ENCODE results near the gene CHST12.

CHST12 gene

DNA sequence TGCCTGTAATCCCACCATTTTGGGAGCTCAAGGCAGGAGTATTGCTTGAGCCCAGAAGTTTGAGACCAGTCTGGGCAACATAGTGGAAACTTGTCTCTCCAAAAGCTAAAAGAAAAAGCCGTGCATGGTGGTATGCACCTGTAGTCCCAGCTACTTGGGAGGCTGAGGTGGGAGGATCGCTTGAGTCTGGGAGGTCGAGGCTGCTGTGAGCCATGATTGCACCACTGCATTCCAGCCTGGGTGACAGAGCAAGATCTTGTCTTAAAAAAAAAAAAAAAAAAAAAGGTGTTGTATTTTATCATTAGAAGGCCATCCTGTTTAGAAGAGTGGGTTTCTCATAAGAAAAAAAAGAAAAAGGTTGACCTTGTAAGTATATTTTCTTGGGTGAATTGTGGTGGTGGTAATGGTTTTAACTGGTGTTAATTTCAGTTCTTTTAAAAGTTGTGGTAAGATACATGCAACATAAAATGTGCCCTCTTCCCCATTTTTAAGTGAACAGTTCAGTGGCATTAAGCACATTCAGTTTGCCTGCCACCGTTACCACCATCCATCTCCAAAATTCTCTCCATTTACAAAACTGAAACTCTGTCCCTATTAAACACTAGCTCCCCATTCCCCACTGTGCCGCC is 38.1 kb downstream of the CHST12 start:
- TF ChIP-seq REST (IDR thresholded peaks at IDR 0.05; ENCODE audit: insufficient read depth in 1 of 2, low read depth in 2 of 2, low read length in 2 of 2) (no peak), SIN3A (IDR thresholded peaks at IDR 0.05; ENCODE audit: borderline replicate concordance, insufficient read depth, low read length) (no peak)

DNA sequence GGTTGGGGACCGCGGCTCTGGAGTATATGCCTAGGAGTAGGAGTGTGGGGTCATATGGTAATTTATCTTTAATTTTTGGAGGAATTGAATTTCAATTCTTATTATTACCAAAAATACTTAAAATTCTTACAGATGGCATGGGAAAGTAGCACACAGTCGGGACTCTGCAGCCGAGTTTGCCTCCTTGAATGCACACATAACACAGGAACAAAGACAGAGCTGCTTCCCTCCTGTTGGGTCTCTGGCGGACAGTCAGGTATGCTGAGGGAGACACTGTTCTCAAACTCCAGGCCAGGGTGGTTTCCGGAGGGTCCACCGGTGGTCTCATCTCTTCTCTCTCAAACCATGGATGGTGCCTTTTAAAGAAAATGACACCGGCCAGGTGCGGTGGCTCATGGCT is 40.1 kb downstream of the CHST12 start:
- no peak for TF ChIP-seq SIN3A (IDR thresholded peaks at IDR 0.05; ENCODE audit: borderline replicate concordance, insufficient read depth, low read length)
- no peak for TF ChIP-seq TAF1 (IDR thresholded peaks at IDR 0.05; ENCODE audit: borderline replicate concordance, insufficient read depth, low read length)
- no peak for TF ChIP-seq FOXP2 (optimal IDR thresholded peaks at IDR 0.05; ENCODE audit: borderline replicate concordance, extremely low read depth, extremely low read length, insufficient read depth)
- TF ChIP-seq REST (IDR thresholded peaks at IDR 0.05; ENCODE audit: insufficient read depth in 1 of 2, low read depth in 2 of 2, low read length in 2 of 2) = no peak
- no peak for TF ChIP-seq POLR2AphosphoS5 (IDR thresholded peaks at IDR 0.05; ENCODE audit: low read depth, low read length)

DNA sequence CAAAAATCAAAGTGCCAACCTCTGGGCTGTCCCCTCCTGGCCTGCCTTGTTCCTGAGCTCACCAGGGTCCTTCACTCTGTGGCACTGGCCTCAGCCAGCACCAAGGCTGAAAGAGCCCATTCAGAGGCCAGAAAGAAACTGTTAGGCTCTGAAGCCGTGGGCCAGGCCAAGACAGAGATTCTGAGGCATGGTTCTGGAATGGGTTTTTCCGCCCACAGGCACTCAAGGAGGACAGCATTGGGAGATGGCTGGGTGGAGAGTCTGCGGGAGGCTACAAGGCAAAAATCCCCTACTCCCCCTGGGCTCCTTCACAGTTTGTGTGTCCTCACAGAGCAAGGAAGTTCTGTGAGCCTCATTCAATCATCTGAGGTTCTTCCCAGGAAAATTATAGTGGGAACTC is 41.1 kb downstream of the CHST12 start:
- no peak for TF ChIP-seq TAF1 (IDR thresholded peaks at IDR 0.05; ENCODE audit: borderline replicate concordance, insufficient read depth, low read length)

DNA sequence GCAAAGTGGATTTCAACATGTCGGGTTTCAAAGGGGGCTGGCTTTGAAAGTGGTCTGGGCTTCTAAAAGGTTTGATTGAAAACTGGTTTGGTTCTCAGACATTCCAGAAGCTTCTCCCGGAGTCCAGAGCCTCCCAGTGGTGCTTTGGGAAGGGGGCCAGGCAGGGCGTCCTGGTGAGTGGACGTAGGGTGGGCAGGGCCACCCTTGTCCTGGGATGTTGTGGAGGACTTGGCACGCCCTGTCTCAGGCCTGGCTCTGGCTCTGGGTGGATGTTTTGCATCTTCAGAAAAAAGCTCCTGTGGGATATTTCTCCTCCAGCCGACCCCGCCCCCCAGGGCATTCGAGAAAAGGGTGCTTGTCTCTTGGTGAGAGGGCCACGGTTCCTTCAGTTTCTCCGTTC is 41.6 kb downstream of the CHST12 start:
- no peak for TF ChIP-seq TAF1 (IDR thresholded peaks at IDR 0.05; ENCODE audit: borderline replicate concordance, insufficient read depth, low read length)
- TF ChIP-seq POLR2AphosphoS5 (IDR thresholded peaks at IDR 0.05; ENCODE audit: low read depth, low read length) = no peak
- TF ChIP-seq SIN3A (IDR thresholded peaks at IDR 0.05; ENCODE audit: borderline replicate concordance, insufficient read depth, low read length) = no peak

DNA sequence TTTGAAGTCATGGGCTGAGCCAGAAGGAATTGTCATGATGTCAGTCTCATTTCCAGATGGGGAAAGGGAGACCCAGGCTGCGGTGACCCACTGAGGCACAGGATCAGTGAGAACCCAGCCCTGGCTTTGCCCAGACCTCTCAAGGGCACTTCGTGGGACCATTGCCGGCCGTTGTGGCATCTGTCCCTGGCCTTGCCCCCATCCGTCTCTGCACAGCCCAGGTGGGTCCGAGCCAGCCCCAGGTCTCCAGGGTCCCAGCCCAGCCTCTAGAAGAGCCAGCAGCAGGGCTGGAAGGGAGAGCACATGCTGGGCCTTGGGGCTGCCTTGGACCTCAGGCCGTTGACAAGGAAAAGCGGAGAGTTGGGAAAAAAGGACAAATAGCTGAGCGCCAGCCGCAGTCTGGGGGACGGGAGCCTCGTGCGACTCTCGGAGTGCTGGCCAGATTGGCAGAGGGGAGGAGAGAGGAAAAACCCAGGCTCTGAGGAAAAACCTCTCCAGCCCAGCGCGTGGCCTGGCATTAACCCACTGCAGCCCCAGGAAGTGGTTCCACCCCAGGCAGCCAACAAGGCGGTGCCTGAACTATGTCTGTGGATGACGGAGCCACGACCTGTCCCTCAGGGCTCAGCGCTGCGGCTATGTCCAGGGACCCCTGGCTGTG is 42.6 kb downstream of the CHST12 start:
- TF ChIP-seq REST (IDR thresholded peaks at IDR 0.05; ENCODE audit: insufficient read depth in 1 of 2, low read depth in 2 of 2, low read length in 2 of 2) = no peak
- TF ChIP-seq TAF1 (IDR thresholded peaks at IDR 0.05; ENCODE audit: borderline replicate concordance, insufficient read depth, low read length) = no peak
- no peak for TF ChIP-seq FOXP2 (optimal IDR thresholded peaks at IDR 0.05; ENCODE audit: borderline replicate concordance, extremely low read depth, extremely low read length, insufficient read depth)
- no peak for TF ChIP-seq SIN3A (IDR thresholded peaks at IDR 0.05; ENCODE audit: borderline replicate concordance, insufficient read depth, low read length)
- TF ChIP-seq POLR2AphosphoS5 (IDR thresholded peaks at IDR 0.05; ENCODE audit: low read depth, low read length) = no peak

DNA sequence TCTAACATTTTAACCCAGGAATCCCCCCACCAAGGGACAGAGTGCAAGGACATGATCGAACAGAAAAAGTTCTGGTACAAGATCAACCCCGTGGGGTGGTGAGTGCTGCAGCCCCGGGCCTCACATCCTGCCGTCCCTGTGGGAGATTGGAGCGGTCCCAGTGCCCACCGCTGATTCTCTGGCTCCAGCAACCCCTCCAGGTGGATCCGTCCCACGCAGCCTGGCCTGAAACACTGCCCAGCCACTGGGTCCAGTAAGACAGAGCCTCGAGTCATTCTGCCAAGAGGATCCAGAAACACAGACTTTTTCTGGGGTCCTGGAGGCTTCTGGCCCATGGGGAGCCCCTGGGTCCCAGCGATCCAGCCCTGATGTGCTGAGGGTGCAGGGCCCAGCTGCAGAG is 43.3 kb downstream of the CHST12 start:
- no peak for TF ChIP-seq SIN3A (IDR thresholded peaks at IDR 0.05; ENCODE audit: borderline replicate concordance, insufficient read depth, low read length)
- TF ChIP-seq REST (IDR thresholded peaks at IDR 0.05; ENCODE audit: insufficient read depth in 1 of 2, low read depth in 2 of 2, low read length in 2 of 2) = no peak
- no peak for TF ChIP-seq POLR2AphosphoS5 (IDR thresholded peaks at IDR 0.05; ENCODE audit: low read depth, low read length)
- no peak for TF ChIP-seq TAF1 (IDR thresholded peaks at IDR 0.05; ENCODE audit: borderline replicate concordance, insufficient read depth, low read length)
- TF ChIP-seq FOXP2 (optimal IDR thresholded peaks at IDR 0.05; ENCODE audit: borderline replicate concordance, extremely low read depth, extremely low read length, insufficient read depth) = no peak

All from PFSK-1 (cell line).